ENCODE results near the gene IGLON5.

- TF ChIP-seq POLR2A (IDR thresholded peaks at IDR 0.05) (no peak), CTCF (IDR thresholded peaks at IDR 0.05) (no peak), POLR2AphosphoS5 (IDR thresholded peaks at IDR 0.05) (no peak)
Observed at GRCh38 chr19:51371186-51371690, 59.8 kb downstream of the IGLON5 start.

Data from prostate gland (tissue), 2 donors.